ENCODE data around the gene MAP1LC3B2.

The MAP1LC3B2 gene

DNA sequence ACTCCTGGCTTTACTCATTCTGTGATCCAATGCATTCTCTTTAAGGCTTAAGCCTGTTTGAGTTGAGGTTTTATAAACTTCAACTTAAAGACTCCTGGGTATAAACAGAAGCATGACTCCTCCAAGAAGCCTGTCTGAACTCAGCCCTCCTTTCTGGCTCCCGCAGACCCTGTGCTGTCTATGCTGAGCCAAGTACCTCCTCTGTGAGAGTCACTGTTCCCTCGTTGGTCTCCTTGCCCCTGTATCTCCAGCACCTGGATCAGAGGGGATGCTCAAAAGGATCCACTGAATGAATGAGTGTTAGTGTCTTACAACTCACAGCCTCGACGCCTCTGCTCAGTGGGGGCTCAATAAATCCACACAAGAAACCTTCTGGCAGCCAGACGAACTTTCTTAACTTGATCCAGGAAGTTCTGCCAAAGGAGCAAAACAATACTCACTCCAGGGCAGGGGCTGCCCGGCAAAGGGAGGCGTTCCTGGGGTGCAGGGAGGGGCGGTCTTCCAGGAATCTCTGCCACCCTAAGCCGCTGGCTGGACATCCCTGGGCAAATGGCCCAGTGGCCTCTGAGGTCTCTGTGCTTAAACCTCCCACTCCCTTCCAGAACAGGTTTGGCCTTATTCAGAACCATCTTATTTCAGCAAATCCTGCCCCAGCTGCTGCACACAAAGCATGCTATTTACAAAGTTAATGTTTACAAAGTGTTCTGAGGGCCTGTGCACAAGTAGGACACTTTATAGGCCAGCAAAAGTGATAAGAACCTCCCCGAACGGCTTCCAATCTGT lies 32.9 kb downstream of the MAP1LC3B2 start:
- TF ChIP-seq ZC3H10 (CRISPR knock-in tag; IDR thresholded peaks at IDR 0.05) (no peak), ZNF565 (CRISPR knock-in tag; conservative IDR thresholded peaks at IDR 0.05; ENCODE audit: low read depth) (no peak)
- TF ChIP-seq, protein P1, sequence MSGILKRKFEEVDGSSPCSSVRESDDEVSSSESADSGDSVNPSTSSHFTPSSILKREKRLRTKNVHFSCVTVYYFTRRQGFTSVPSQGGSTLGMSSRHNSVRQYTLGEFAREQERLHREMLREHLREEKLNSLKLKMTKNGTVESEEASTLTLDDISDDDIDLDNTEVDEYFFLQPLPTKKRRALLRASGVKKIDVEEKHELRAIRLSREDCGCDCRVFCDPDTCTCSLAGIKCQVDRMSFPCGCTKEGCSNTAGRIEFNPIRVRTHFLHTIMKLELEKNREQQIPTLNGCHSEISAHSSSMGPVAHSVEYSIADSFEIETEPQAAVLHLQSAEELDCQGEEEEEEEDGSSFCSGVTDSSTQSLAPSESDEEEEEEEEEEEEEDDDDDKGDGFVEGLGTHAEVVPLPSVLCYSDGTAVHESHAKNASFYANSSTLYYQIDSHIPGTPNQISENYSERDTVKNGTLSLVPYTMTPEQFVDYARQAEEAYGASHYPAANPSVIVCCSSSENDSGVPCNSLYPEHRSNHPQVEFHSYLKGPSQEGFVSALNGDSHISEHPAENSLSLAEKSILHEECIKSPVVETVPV (CRISPR knock-in tag; IDR thresholded peaks at IDR 0.05), result no peak
- ATAC-seq, result no peak

DNA sequence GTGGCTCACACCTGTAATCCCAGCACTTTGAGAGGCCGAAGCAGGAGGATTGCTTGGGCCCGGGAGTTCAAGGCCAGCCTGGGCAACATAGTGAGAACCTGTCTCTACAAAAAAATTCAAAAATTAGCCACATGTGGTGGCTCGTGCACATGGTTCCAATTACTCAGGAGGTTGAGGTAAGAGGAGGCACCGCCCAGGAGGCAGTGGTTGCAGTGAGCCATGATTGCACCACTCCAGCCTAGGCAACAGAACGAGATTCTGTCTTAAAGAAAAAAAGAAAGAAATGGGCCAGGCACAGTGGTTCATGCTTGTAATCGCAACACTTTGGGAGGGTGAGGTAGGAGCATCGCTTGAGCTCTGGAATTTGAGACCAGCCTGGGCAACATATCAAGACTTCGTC lies 33.5 kb downstream of the MAP1LC3B2 start:
- TF ChIP-seq, protein P2, sequence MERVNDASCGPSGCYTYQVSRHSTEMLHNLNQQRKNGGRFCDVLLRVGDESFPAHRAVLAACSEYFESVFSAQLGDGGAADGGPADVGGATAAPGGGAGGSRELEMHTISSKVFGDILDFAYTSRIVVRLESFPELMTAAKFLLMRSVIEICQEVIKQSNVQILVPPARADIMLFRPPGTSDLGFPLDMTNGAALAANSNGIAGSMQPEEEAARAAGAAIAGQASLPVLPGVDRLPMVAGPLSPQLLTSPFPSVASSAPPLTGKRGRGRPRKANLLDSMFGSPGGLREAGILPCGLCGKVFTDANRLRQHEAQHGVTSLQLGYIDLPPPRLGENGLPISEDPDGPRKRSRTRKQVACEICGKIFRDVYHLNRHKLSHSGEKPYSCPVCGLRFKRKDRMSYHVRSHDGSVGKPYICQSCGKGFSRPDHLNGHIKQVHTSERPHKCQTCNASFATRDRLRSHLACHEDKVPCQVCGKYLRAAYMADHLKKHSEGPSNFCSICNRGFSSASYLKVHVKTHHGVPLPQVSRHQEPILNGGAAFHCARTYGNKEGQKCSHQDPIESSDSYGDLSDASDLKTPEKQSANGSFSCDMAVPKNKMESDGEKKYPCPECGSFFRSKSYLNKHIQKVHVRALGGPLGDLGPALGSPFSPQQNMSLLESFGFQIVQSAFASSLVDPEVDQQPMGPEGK (CRISPR knock-in tag; IDR thresholded peaks at IDR 0.05; ENCODE audit: borderline replicate concordance), result no peak
- TF ChIP-seq OSR1 (CRISPR knock-in tag; IDR thresholded peaks at IDR 0.05), result no peak
- TF ChIP-seq, protein P3, sequence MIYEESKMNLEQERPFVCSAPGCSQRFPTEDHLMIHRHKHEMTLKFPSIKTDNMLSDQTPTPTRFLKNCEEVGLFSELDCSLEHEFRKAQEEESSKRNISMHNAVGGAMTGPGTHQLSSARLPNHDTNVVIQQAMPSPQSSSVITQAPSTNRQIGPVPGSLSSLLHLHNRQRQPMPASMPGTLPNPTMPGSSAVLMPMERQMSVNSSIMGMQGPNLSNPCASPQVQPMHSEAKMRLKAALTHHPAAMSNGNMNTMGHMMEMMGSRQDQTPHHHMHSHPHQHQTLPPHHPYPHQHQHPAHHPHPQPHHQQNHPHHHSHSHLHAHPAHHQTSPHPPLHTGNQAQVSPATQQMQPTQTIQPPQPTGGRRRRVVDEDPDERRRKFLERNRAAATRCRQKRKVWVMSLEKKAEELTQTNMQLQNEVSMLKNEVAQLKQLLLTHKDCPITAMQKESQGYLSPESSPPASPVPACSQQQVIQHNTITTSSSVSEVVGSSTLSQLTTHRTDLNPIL (CRISPR knock-in tag; IDR thresholded peaks at IDR 0.05; ENCODE audit: low read depth), result no peak
- TF ChIP-seq, protein P4, sequence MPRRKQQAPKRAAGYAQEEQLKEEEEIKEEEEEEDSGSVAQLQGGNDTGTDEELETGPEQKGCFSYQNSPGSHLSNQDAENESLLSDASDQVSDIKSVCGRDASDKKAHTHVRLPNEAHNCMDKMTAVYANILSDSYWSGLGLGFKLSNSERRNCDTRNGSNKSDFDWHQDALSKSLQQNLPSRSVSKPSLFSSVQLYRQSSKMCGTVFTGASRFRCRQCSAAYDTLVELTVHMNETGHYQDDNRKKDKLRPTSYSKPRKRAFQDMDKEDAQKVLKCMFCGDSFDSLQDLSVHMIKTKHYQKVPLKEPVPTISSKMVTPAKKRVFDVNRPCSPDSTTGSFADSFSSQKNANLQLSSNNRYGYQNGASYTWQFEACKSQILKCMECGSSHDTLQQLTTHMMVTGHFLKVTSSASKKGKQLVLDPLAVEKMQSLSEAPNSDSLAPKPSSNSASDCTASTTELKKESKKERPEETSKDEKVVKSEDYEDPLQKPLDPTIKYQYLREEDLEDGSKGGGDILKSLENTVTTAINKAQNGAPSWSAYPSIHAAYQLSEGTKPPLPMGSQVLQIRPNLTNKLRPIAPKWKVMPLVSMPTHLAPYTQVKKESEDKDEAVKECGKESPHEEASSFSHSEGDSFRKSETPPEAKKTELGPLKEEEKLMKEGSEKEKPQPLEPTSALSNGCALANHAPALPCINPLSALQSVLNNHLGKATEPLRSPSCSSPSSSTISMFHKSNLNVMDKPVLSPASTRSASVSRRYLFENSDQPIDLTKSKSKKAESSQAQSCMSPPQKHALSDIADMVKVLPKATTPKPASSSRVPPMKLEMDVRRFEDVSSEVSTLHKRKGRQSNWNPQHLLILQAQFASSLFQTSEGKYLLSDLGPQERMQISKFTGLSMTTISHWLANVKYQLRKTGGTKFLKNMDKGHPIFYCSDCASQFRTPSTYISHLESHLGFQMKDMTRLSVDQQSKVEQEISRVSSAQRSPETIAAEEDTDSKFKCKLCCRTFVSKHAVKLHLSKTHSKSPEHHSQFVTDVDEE (CRISPR knock-in tag; IDR thresholded peaks at IDR 0.05), result no peak
- no peak for TF ChIP-seq SNAI2 (CRISPR knock-in tag; IDR thresholded peaks at IDR 0.05)
- TF ChIP-seq, protein P1 (CRISPR knock-in tag; IDR thresholded peaks at IDR 0.05), result no peak
- TF ChIP-seq TCF4 (CRISPR knock-in tag; IDR thresholded peaks at IDR 0.05; ENCODE audit: borderline replicate concordance), result no peak
- no peak for TF ChIP-seq ZFP30 (CRISPR knock-in tag; IDR thresholded peaks at IDR 0.05)
- no peak for TF ChIP-seq PPARA (CRISPR knock-in tag; IDR thresholded peaks at IDR 0.05; ENCODE audit: borderline replicate concordance)
- TF ChIP-seq ESRRG (CRISPR knock-in tag; IDR thresholded peaks at IDR 0.05), result no peak
- no peak for TF ChIP-seq TOX (CRISPR knock-in tag; IDR thresholded peaks at IDR 0.05; ENCODE audit: borderline replicate concordance)
- TF ChIP-seq ZC3H10 (CRISPR knock-in tag; IDR thresholded peaks at IDR 0.05), result no peak
- no peak for ATAC-seq

DNA sequence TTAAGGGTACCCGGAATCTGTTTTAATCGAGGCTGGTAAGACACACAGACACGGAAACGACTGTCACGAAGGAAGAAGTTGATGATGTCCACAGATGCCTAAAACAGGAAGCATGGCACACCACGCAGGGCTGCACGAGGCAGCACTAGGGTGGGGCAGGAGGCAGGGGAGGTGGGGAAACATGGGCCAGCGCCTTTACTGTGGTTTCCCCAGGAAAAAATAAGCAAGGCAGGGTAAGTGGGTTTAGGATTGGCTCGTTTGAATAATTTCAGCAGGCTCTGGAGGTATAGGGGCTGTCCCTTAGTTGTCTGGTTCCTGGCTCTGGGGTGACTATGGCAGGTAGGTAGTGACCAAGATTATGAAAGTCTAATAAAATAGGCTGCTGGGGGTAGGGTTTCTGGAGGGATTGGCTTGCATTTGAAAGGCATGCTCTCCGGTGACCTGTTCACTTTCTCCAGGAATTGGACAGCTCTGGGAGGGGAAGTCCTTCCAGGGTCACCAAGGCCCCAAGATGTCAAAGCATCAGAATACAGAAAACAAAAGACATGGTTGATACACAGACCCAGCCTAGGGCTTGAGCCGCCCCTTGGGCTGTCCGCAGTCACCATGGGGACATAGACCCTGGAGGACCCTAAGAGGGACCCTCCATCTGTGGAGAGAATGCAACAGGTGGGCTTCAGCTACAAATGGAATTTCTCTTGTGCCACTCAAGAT lies 35.3 kb downstream of the MAP1LC3B2 start:
- no peak for ATAC-seq
- TF ChIP-seq ESRRG (CRISPR knock-in tag; IDR thresholded peaks at IDR 0.05) (no peak), ZC3H10 (CRISPR knock-in tag; IDR thresholded peaks at IDR 0.05) (no peak), PPARA (CRISPR knock-in tag; IDR thresholded peaks at IDR 0.05; ENCODE audit: borderline replicate concordance) (no peak), ZFP3 (CRISPR knock-in tag; IDR thresholded peaks at IDR 0.05) (no peak), ARNTL (CRISPR knock-in tag; IDR thresholded peaks at IDR 0.05; ENCODE audit: borderline replicate concordance, low read depth) (no peak), ISL1 (CRISPR knock-in tag; IDR thresholded peaks at IDR 0.05) (no peak), RARB (CRISPR knock-in tag; IDR thresholded peaks at IDR 0.05) (no peak), GLIS3 (CRISPR knock-in tag; IDR thresholded peaks at IDR 0.05) (no peak), OSR1 (CRISPR knock-in tag; IDR thresholded peaks at IDR 0.05) (no peak), CSDC2 (CRISPR knock-in tag; IDR thresholded peaks at IDR 0.05) (no peak)
- TF ChIP-seq, protein P1 (CRISPR knock-in tag; IDR thresholded peaks at IDR 0.05), result no peak
- TF ChIP-seq, protein P5, sequence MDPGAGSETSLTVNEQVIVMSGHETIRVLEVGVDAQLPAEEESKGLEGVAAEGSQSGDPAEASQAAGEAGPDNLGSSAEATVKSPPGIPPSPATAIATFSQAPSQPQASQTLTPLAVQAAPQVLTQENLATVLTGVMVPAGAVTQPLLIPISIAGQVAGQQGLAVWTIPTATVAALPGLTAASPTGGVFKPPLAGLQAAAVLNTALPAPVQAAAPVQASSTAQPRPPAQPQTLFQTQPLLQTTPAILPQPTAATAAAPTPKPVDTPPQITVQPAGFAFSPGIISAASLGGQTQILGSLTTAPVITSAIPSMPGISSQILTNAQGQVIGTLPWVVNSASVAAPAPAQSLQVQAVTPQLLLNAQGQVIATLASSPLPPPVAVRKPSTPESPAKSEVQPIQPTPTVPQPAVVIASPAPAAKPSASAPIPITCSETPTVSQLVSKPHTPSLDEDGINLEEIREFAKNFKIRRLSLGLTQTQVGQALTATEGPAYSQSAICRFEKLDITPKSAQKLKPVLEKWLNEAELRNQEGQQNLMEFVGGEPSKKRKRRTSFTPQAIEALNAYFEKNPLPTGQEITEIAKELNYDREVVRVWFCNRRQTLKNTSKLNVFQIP (CRISPR knock-in tag; IDR thresholded peaks at IDR 0.05; ENCODE audit: borderline replicate concordance, low read depth), result no peak
- TF ChIP-seq, protein P4 (CRISPR knock-in tag; IDR thresholded peaks at IDR 0.05), result no peak
